A549 (cell line): ENCODE measurements around the gene MELK.

ENCODE experiments used
- CBX8 ChIP-seq: fragments of 200-600 bp; sonication (generic); IDR thresholded peaks from 2 replicates; pipeline ENCODE4 v1.6.1; 2016
- CTCF ChIP-seq: fragments of >200 bp; sonication (Bioruptor Twin); formaldehyde crosslinking; IDR thresholded peaks from 3 replicates; pipeline ENCODE4 v1.5.1; 2016
- KDM1A ChIP-seq: fragments of 200-600 bp; sonication (generic); IDR thresholded peaks from 2 replicates; pipeline ENCODE4 v1.6.1; 2016; ENCODE audit warnings: low read depth, mild to moderate bottlenecking
- MAX ChIP-seq: IDR thresholded peaks from 2 replicates; pipeline ENCODE4 v1.6.1; 2012
- MYC ChIP-seq: IDR thresholded peaks from 2 replicates; pipeline ENCODE4 v1.6.1; 2012; ENCODE audit warnings: mild to moderate bottlenecking, inconsistent platforms, low read length, improper control_type of control experiment, borderline replicate concordance
- NR3C1 ChIP-seq: fragments of >200 bp; sonication (Bioruptor Twin); formaldehyde crosslinking; IDR thresholded peaks from 3 replicates; pipeline ENCODE4 v1.6.1; 2017
- POLR2A ChIP-seq: IDR thresholded peaks from 2 replicates; pipeline ENCODE4 v1.6.1; 2012; ENCODE audit warnings: mild to moderate bottlenecking, low read length
- RAD21 ChIP-seq, 2 experiments: fragments of >200 bp in 1 of 2; sonication (Bioruptor Twin) in 1 of 2; formaldehyde crosslinking in 1 of 2; IDR thresholded peaks in 1 of 2; conservative IDR thresholded peaks in 1 of 2; 2 replicates in 1 of 2; 3 replicates in 1 of 2; pipeline ENCODE4 v1.6.1; 2012 to 2018; ENCODE audit warnings: inconsistent platforms in 1 of 2

- TF ChIP-seq POLR2A: no peak
- no peak for TF ChIP-seq MYC
- TF ChIP-seq CBX8: no peak
- TF ChIP-seq KDM1A: no peak
- no peak for TF ChIP-seq CTCF
- TF ChIP-seq RAD21 (conservative IDR thresholded peaks at IDR 0.05 in 1 of 2, IDR thresholded peaks at IDR 0.05 in 1 of 2): no peak
- TF ChIP-seq MAX: no peak
- no peak for TF ChIP-seq NR3C1
Observed at GRCh38 chr9:36609306-36609705, 36.6 kb downstream of the MELK start.
